Neuronal stem cell (in vitro differentiated cells): ENCODE results near the gene TSC22D3.
A peak's percentile ranks its signal among the peaks of the same experiment; 100 is the strongest.

ENCODE experiments used
- DNase-seq: peaks from one replicate; pipeline ENCODE4 v3.0.0-alpha.2; 2013; ENCODE audit warnings: low spot score
- H2AFZ ChIP-seq: one replicate; pipeline ENCODE4 v1.6.1; 2013; ENCODE audit warnings: mild to moderate bottlenecking, low read length, inconsistent platforms
- H2AK5ac ChIP-seq: 2 replicates; pipeline ENCODE4 v1.6.1; 2013; ENCODE audit warnings: low read depth, mild to moderate bottlenecking, inconsistent platforms, low read length, moderate library complexity, mixed read lengths
- H2BK120ac ChIP-seq: 2 replicates; pipeline ENCODE4 v1.6.1; 2013; ENCODE audit warnings: low read depth, mild to moderate bottlenecking, inconsistent platforms, low read length, moderate library complexity, mixed read lengths
- H2BK12ac ChIP-seq: one replicate; pipeline ENCODE4 v1.6.1; 2013; ENCODE audit warnings: low read length, inconsistent platforms
- H2BK15ac ChIP-seq: 2 replicates; pipeline ENCODE4 v1.6.1; 2013; ENCODE audit warnings: mild to moderate bottlenecking, low read length, inconsistent platforms, mixed read lengths
- H2BK5ac ChIP-seq: one replicate; pipeline ENCODE4 v1.6.1; 2013; ENCODE audit warnings: inconsistent platforms, mild to moderate bottlenecking, low read length, moderate library complexity
- H3K14ac ChIP-seq: one replicate; pipeline ENCODE4 v1.6.1; 2013; ENCODE audit warnings: low read length, inconsistent platforms
- H3K18ac ChIP-seq: 2 replicates; pipeline ENCODE4 v1.6.1; 2013; ENCODE audit warnings: low read length, inconsistent platforms
- H3K23ac ChIP-seq: 2 replicates; pipeline ENCODE4 v1.6.1; 2013; ENCODE audit warnings: low read depth, mild to moderate bottlenecking, mixed read lengths, low read length, inconsistent platforms; ENCODE audit not compliant: poor library complexity
- H3K27ac ChIP-seq: replicated peaks from 3 replicates; pipeline ENCODE4 v1.5.1; 2013; ENCODE audit warnings: low read length, inconsistent platforms
- H3K27me3 ChIP-seq, 3 experiments: 2 replicates each; pipeline ENCODE4 v1.6.1; 2013; ENCODE audit warnings: low read length in 3 of 3, mild to moderate bottlenecking in 2 of 3, inconsistent platforms in 1 of 3, low read depth in 1 of 3, mixed read lengths in 1 of 3, moderate library complexity in 1 of 3; ENCODE audit not compliant: control insufficient read depth in 3 of 3, insufficient read depth in 3 of 3
- H3K36me3 ChIP-seq, 2 donors: replicated peaks in 1 of 2; 2 replicates each; pipeline ENCODE4 v1.6.1; 2013; ENCODE audit warnings: low read length in 2 of 2; ENCODE audit not compliant: control insufficient read depth in 2 of 2, insufficient read depth in 2 of 2
- H3K4ac ChIP-seq: 2 replicates; pipeline ENCODE4 v1.6.1; 2013; ENCODE audit warnings: inconsistent platforms, mild to moderate bottlenecking, low read length, moderate library complexity
- H3K4me1 ChIP-seq, 2 donors: 1 replicate in 1 of 2; 2 replicates in 1 of 2; pipeline ENCODE4 v1.6.1; 2013; ENCODE audit warnings: low read length in 2 of 2, low read depth in 1 of 2; ENCODE audit not compliant: control insufficient read depth in 2 of 2, insufficient read depth in 1 of 2
- H3K4me2 ChIP-seq: one replicate; pipeline ENCODE4 v1.6.1; 2013; ENCODE audit warnings: mild to moderate bottlenecking, low read length, inconsistent platforms; ENCODE audit not compliant: insufficient read depth, poor library complexity, severe bottlenecking
- H3K4me3 ChIP-seq, 2 donors: 2 replicates each; pipeline ENCODE4 v1.5.1; 2013; ENCODE audit warnings: low read length in 2 of 2, mild to moderate bottlenecking in 2 of 2, inconsistent platforms in 1 of 2, moderate library complexity in 1 of 2
- H3K79me1 ChIP-seq: one replicate; pipeline ENCODE4 v1.6.1; 2013; ENCODE audit warnings: low read depth, mild to moderate bottlenecking, inconsistent platforms, low read length, moderate library complexity
- H3K9ac ChIP-seq: one replicate; pipeline ENCODE4 v1.6.1; 2013; ENCODE audit warnings: mild to moderate bottlenecking, low read depth, low read length, inconsistent platforms; ENCODE audit not compliant: poor library complexity
- H3K9me3 ChIP-seq, 2 donors: replicated peaks in 1 of 2; 2 replicates each; pipeline versions ENCODE3 to v1.6.1; 2013; ENCODE audit warnings: low read length in 2 of 2, mild to moderate bottlenecking in 2 of 2, inconsistent platforms in 1 of 2, low read depth in 1 of 2, mixed read lengths in 1 of 2, moderate library complexity in 1 of 2; ENCODE audit not compliant: control insufficient read depth in 2 of 2, insufficient read depth in 1 of 2
- H4K8ac ChIP-seq: one replicate; pipeline ENCODE4 v1.6.1; 2013; ENCODE audit warnings: low read depth, mild to moderate bottlenecking, inconsistent platforms, low read length, moderate library complexity
- H4K91ac ChIP-seq: one replicate; pipeline ENCODE4 v1.6.1; 2013; ENCODE audit warnings: low read length, low read depth, mild to moderate bottlenecking, inconsistent platforms; ENCODE audit not compliant: poor library complexity
- WGBS, 2 donors: extraction: QIAGEN DNeasy Blood & Tissue Kit; methylation state at CpG; one replicate each; pipeline ENCODE4 v1.1.7; 2013; ENCODE audit warnings: missing lambda C conversion rate in 2 of 2, mixed read lengths in 1 of 2; ENCODE audit not compliant: insufficient read length in 2 of 2, insufficient replicate concordance in 1 of 2; ENCODE audit errors: extremely low coverage in 2 of 2; 5-methylcytosine and 5-hydroxymethylcytosine counted together

TSC22D3 gene

DNA sequence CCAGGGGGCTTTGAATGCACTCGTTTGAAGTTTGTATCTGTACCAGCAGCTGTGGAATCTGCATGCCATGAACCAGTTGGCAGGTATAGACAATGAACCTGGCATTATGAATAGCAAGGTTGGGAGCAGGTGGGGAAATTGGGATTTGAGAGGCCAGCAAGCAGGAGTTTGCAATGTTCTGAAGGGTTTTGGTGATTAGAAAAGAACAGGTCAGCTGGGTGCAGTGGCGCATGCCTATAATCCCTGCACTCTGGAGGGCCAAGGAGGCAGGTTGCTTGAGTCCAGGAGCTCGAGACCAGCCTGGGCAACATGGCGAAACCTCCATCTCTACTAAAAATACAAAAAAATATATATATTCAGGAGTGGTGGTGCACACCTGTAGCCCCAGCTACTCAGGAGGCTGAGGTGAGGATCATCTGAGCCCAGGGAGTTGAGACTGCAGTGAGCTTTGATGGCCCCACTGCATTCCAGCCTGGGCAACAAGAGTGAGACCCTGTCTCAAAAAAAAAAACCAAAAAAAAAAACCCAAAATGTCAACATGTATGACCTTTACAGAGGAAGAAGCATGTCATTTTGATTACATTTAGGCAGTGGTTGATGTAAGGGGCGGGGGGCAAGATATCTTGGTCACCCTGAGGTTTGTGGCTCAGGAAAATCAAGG lies 63.9 kb downstream of the TSC22D3 start:
- Histone ChIP-seq H2BK15ac (no peak overlapping the region), H3K27me3 (peaks cover 0 to 3% (median 0%) of the 10 kb centered on the region in 3 experiments), H3K4me2 (no peak overlapping the region), H3K9me3 (no peaks in the 10 kb centered on the region), H4K91ac (no peak overlapping the region), H3K9ac (no peak overlapping the region), H2AFZ (no peak overlapping the region), H3K23ac (no peak overlapping the region), H3K27ac (peak overlapping the region; percentile 49), H3K79me1 (no peaks in the 10 kb centered on the region), H4K8ac (no peak overlapping the region), H2BK12ac (no peak overlapping the region), H2AK5ac (no peak overlapping the region), H3K18ac (no peak overlapping the region), H3K14ac (no peak overlapping the region), H2BK120ac (no peak overlapping the region), H3K4me3 (no peak overlapping the region), H3K36me3 (peaks cover 0 to 4% of the 10 kb centered on the region in 2 donors), H3K4ac (no peak overlapping the region), H2BK5ac (no peak overlapping the region), H3K4me1 (peaks cover 4 to 11% of the 10 kb centered on the region in 2 donors)
- no peak for DNase-seq
- WGBS, 2 donors, result no CpG with 5 or more reads among the region's 5 CpGs

DNA sequence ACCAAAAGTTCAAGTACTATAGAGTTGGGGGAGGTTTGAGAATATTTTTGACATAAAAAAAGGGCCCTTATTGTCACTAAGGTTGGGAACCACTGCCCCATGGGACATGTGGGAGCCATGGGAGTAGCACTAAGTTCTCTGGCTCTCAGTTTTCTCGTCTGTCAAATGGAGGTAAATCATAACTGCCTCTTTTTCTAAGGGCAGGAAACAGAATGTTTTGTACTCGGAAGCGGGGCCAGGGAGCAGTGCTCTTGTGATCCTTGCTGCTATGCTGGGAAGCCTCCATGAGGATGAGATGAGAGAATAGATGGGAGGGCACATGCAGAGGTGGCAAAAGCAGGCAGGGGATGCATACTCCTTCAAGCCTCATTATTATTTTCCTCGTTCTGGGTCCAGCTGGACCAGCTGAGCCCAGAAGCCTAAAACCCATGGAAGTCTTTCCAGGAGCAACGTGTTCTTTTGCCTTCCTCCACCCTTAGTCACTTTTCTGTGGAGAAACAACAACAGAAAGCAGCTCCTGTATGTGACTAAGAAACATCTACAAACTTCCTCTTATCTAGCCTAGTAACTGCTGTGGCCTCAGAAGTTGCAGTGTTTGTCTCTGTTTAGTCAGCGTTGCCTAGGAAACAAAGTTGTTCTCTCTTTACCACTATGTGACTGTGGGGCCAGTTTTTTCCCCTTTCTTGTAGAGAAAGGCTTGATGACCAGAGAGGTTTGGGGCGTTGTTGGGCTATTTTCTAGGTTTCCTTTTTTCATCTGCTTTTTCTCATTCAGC lies 64.8 kb downstream of the TSC22D3 start:
- no CpG with 5 or more reads among the region's 7 CpGs for WGBS, 2 donors

DNA sequence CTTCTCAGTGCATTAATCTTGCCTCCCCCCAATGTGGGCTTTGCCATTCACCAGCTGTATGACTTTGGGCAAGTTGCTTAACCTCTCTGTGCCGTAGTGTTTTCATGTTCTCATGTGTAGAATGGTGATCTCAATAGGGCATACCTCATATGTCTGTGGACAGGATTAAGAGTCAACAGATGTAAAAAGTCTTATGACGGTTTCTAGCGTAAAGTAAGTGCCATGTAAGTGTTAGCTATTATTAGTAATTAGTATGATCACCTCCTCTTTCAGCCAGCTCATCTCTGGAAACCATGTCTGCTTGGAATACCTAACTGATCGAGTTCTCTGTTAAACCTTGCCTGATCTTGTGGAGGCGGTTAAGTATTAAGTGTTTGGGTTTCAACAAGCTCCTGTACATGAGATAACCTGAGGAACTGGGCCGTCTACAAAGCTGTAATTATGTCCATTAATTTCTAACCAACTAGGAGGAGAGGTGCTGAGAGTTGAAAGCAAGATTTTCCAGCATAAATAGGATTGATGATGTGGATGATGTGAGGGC lies 66.3 kb downstream of the TSC22D3 start:
- no peak overlapping the region for H2BK120ac ChIP-seq
- no peak overlapping the region for H2BK5ac ChIP-seq
- H2AK5ac ChIP-seq, result no peak overlapping the region
- H3K79me1 ChIP-seq, result no peaks in the 10 kb centered on the region
- H3K27me3 ChIP-seq, result peaks cover 0 to 5% (median 0%) of the 10 kb centered on the region in 3 experiments
- no peak overlapping the region for H4K8ac ChIP-seq
- no peaks in the 10 kb centered on the region for H3K9me3 ChIP-seq
- no CpG with 5 or more reads among the region's 6 CpGs for whole genome bisulfite sequencing, 2 donors
- no peak overlapping the region for H4K91ac ChIP-seq
- H3K9ac ChIP-seq, result no peak overlapping the region
- no peak overlapping the region for H2AFZ ChIP-seq
- H3K4ac ChIP-seq, result no peak overlapping the region
- no peak overlapping the region for H2BK12ac ChIP-seq
- peaks cover 4 to 7% of the 10 kb centered on the region in 2 donors for H3K4me1 ChIP-seq
- peaks cover 0 to 4% of the 10 kb centered on the region in 2 donors for H3K36me3 ChIP-seq
- H3K27ac ChIP-seq, result no peak overlapping the region
- H3K23ac ChIP-seq, result no peak overlapping the region
- DNase-seq, result no peak
- H3K18ac ChIP-seq, result no peak overlapping the region
- H2BK15ac ChIP-seq, result no peak overlapping the region
- H3K4me3 ChIP-seq, result no peak overlapping the region
- H3K14ac ChIP-seq, result no peak overlapping the region
- H3K4me2 ChIP-seq, result no peak overlapping the region

More for the DNA sequence above, 64.8 kb downstream of the TSC22D3 start:
- H4K8ac ChIP-seq, result no peak overlapping the region
- H4K91ac ChIP-seq, result no peak overlapping the region
- H2AFZ ChIP-seq, result peak overlapping the region; percentile 5
- H3K36me3 ChIP-seq, result peaks cover 0 to 4% of the 10 kb centered on the region in 2 donors
- DNase-seq, result peak; percentile 36
- peak overlapping the region; percentile 49 for H3K27ac ChIP-seq
- no peak overlapping the region for H3K4me3 ChIP-seq
- no peak overlapping the region for H3K14ac ChIP-seq
- H3K9me3 ChIP-seq, result no peaks in the 10 kb centered on the region
- no peak overlapping the region for H2BK15ac ChIP-seq
- no peak overlapping the region for H2BK12ac ChIP-seq
- peaks cover 4 to 11% of the 10 kb centered on the region in 2 donors for H3K4me1 ChIP-seq
- no peak overlapping the region for H3K4me2 ChIP-seq
- no peak overlapping the region for H3K23ac ChIP-seq
- H2BK120ac ChIP-seq, result no peak overlapping the region
- no peak overlapping the region for H2AK5ac ChIP-seq
- H3K27me3 ChIP-seq, result peaks cover 0 to 5% (median 0%) of the 10 kb centered on the region in 3 experiments
- no peak overlapping the region for H3K9ac ChIP-seq
- no peak overlapping the region for H2BK5ac ChIP-seq
- peak overlapping the region; percentile 80 for H3K18ac ChIP-seq
- no peak overlapping the region for H3K4ac ChIP-seq
- H3K79me1 ChIP-seq, result no peaks in the 10 kb centered on the region

DNA sequence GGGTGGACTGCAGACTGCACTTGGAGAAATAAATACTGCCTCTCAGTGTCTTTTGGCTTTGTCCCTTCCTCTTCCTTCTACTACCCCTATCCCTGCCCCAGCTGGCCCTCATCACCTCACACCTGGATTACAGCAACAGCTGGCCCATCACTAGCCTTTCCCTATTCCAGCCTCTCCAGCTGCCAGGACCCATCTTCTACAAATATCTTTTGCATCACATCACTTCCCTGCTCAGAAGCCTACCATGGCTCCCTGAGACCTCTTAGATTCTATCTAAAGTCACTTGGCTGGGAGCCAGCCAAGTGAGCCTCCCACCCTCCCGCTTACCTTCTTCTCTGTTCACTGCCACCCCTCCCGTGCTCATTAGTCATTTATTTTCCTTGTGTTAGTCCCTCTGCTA lies 66.8 kb downstream of the TSC22D3 start:
- DNase-seq, result no peak
- Histone ChIP-seq H2BK5ac (no peak overlapping the region), H3K18ac (no peak overlapping the region), H3K14ac (no peak overlapping the region), H2AK5ac (no peak overlapping the region), H3K36me3 (no peaks in the 10 kb centered on the region), H3K4me1 (peaks cover 4 to 7% of the 10 kb centered on the region in 2 donors), H3K4ac (no peak overlapping the region), H3K9ac (no peak overlapping the region), H2BK15ac (no peak overlapping the region), H2AFZ (no peak overlapping the region), H2BK120ac (no peak overlapping the region), H3K4me3 (no peak overlapping the region), H3K27me3 (peaks cover 0 to 4% (median 0%) of the 10 kb centered on the region in 3 experiments), H2BK12ac (no peak overlapping the region), H4K91ac (no peak overlapping the region), H3K79me1 (no peaks in the 10 kb centered on the region), H3K23ac (no peak overlapping the region), H3K27ac (no peak overlapping the region), H3K4me2 (no peak overlapping the region), H4K8ac (no peak overlapping the region), H3K9me3 (no peaks in the 10 kb centered on the region)
- WGBS, 2 donors, result no CpG with 5 or more reads among the region's 2 CpGs
